Neural progenitor cell (in vitro differentiated cells): ENCODE results near the gene PBX1.

Experiments
- EZH2 ChIP-seq: fragments of 200-600 bp; sonication (generic); IDR thresholded peaks from 2 replicates; pipeline ENCODE4 v1.6.1; 2017; ENCODE audit warnings: antibody characterized with exemption, mild to moderate bottlenecking, moderate library complexity
- TF ChIP-seq, protein P1 (sequence below): fragments of 200-600 bp; sonication (generic); IDR thresholded peaks from 2 replicates; pipeline ENCODE4 v1.5.1; 2017; ENCODE audit warnings: antibody characterized with exemption, mild to moderate bottlenecking

DNA sequence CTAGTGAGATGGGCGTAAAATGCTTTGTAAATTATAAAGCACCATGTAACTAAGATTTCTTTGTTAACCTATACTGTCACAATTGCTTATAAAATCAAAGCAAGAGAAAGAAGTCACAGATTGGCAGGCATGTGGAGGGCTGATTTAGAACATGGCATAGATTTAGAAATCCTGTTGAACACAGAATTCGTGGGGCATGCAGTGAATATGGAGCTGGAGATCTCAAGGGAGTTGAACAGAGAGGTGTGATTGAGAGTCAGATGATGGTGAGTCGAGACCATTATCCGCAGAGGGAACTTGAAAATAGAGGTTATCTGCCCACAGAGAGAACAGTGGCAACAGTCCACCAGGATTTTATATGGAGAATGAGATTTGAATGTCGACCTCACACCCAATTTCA, 27.6 kb downstream of the PBX1 start:
- TF ChIP-seq, protein P1, sequence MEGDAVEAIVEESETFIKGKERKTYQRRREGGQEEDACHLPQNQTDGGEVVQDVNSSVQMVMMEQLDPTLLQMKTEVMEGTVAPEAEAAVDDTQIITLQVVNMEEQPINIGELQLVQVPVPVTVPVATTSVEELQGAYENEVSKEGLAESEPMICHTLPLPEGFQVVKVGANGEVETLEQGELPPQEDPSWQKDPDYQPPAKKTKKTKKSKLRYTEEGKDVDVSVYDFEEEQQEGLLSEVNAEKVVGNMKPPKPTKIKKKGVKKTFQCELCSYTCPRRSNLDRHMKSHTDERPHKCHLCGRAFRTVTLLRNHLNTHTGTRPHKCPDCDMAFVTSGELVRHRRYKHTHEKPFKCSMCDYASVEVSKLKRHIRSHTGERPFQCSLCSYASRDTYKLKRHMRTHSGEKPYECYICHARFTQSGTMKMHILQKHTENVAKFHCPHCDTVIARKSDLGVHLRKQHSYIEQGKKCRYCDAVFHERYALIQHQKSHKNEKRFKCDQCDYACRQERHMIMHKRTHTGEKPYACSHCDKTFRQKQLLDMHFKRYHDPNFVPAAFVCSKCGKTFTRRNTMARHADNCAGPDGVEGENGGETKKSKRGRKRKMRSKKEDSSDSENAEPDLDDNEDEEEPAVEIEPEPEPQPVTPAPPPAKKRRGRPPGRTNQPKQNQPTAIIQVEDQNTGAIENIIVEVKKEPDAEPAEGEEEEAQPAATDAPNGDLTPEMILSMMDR, result no peak
- no peak for TF ChIP-seq EZH2
